SK-N-SH (cell line): ENCODE results near the gene ATPAF2.

ENCODE experiments used
- EP300 ChIP-seq, 2 experiments: IDR thresholded peaks; 2 replicates each; pipeline versions ENCODE4 v1.4.0 to v1.6.1; 2012; ENCODE audit warnings: borderline replicate concordance in 1 of 2, low read depth in 1 of 2, low read length in 1 of 2
- GATA2 ChIP-seq: sonication (generic); formaldehyde crosslinking; IDR thresholded peaks from 2 replicates; pipeline ENCODE4 v1.5.0; 2020; ENCODE audit warnings: mild to moderate bottlenecking, missing genetic modification reagents
- IRF3 ChIP-seq: fragments of 150-350 bp; IDR thresholded peaks from 2 replicates; pipeline ENCODE4 v1.6.1; 2016; ENCODE audit warnings: mild to moderate bottlenecking, low read depth, low read length
- MXI1 ChIP-seq: IDR thresholded peaks from 2 replicates; pipeline ENCODE4 v1.6.1; 2012; ENCODE audit warnings: mild to moderate bottlenecking, low read depth, low read length, improper control_type of control experiment
- TF ChIP-seq, protein P1 (sequence below): fragments of 200-600 bp; sonication (generic); IDR thresholded peaks from 2 replicates; pipeline ENCODE4 v1.6.1; 2017; ENCODE audit warnings: antibody characterized with exemption, mild to moderate bottlenecking, moderate library complexity
- TF ChIP-seq, protein P2 (sequence below): IDR thresholded peaks from 2 replicates; pipeline ENCODE4 v1.4.0; 2012; ENCODE audit warnings: low read depth

- TF ChIP-seq, protein P1, sequence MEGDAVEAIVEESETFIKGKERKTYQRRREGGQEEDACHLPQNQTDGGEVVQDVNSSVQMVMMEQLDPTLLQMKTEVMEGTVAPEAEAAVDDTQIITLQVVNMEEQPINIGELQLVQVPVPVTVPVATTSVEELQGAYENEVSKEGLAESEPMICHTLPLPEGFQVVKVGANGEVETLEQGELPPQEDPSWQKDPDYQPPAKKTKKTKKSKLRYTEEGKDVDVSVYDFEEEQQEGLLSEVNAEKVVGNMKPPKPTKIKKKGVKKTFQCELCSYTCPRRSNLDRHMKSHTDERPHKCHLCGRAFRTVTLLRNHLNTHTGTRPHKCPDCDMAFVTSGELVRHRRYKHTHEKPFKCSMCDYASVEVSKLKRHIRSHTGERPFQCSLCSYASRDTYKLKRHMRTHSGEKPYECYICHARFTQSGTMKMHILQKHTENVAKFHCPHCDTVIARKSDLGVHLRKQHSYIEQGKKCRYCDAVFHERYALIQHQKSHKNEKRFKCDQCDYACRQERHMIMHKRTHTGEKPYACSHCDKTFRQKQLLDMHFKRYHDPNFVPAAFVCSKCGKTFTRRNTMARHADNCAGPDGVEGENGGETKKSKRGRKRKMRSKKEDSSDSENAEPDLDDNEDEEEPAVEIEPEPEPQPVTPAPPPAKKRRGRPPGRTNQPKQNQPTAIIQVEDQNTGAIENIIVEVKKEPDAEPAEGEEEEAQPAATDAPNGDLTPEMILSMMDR, result no peak
- TF ChIP-seq EP300 (IDR thresholded peaks at IDR 0.05; ENCODE audit: borderline replicate concordance in 1 of 2, low read depth in 1 of 2, low read length in 1 of 2) (no peak), MXI1 (no peak; the same call in 1 of the 2 replicates), GATA2 (CRISPR knock-in tag) (no peak), IRF3 (no peak)
- TF ChIP-seq, protein P2, sequence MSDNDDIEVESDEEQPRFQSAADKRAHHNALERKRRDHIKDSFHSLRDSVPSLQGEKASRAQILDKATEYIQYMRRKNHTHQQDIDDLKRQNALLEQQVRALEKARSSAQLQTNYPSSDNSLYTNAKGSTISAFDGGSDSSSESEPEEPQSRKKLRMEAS, result no peak
Measured at GRCh38 chr17:17970699-17971430, 68.1 kb downstream of the ATPAF2 start.
